ENCODE data around the gene SHQ1. TPM values are rescaled to one million over a fixed set of nuclear protein-coding genes. Genes with fewer than 3 reads are reported as not detected.

Gene SHQ1
- total and polyA plus RNA-seq, 5 donors from 2014 or later, result 14.5 to 26.3 (median 18.0) TPM

DNA sequence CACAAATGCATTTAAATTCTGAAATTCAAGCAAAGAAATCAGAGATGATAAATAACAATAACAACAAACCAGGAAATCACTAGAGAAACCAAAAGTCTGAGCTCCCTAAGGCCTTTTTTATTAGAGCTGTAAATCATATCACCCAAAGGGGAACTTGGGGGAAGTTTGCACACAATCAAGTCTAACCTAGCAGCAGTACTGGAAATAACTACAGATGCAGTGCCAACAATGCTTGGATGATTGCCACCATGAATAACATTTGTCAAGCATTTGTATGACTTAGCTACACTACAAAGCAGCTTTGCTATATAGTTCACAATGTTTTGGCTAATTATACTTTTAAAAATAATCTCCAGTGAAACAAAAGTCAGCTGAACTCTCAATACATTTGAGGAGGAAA, 27.8 kb downstream of the SHQ1 start:
- no peaks in the 10 kb centered on the region for H3K9me3 ChIP-seq (ENCODE audit: control insufficient read depth in 2 of 2, low read length in 2 of 2)
- H3K27ac Mint-ChIP-seq, result peak overlapping the region in 1 of 3 donors; percentile 40
- H3K4me3 Mint-ChIP-seq, result no peak overlapping the region
- DNase-seq (no peak), ATAC-seq (ENCODE audit: low read depth in 2 of 2) (no peak)
- H3K4me1 ChIP-seq (ENCODE audit: control insufficient read depth, insufficient read depth, low read length, poor library complexity, severe bottlenecking), result peaks cover 15% of the 10 kb centered on the region
- no peaks in the 10 kb centered on the region for H3K9me3 Mint-ChIP-seq
- H3K4me1 Mint-ChIP-seq, result peaks cover 0 to 18% (median 9%) of the 10 kb centered on the region in 4 donors
- no peaks in the 10 kb centered on the region for H3K27me3 ChIP-seq (ENCODE audit: control insufficient read depth, insufficient read depth, low read length)
- H3K36me3 ChIP-seq (ENCODE audit: control insufficient read depth, insufficient read depth, low read length), result peaks cover 22% of the 10 kb centered on the region
- H3K27ac ChIP-seq (ENCODE audit: insufficient read depth, low read length, poor library complexity, severe bottlenecking), result no peak overlapping the region
- H3K4me3 ChIP-seq (ENCODE audit: low read depth, low read length), result no peak overlapping the region
- peaks cover 16% of the 10 kb centered on the region for H3K36me3 Mint-ChIP-seq
- H3K27me3 Mint-ChIP-seq, result no peaks in the 10 kb centered on the region

DNA sequence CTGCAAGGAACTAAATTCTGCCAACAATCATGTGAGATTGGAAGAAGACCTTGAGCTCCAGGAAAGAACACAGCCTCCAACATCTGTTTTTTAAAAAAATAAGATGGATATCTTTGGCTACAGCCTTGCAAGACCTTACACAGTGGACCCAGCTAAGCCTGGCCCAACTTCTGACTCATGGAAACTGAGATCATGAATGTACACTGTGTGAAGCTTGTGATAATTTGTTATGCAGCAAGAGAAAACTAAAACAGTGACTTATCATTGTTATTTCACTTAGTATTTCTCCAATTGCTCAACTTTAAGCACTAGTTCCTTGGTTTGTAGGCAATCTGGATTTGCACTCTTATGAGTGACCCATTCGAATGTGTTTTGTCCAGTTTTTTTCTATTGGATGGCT, 29.3 kb downstream of the SHQ1 start:
- Histone ChIP-seq H3K9me3 (ENCODE audit: control insufficient read depth in 2 of 2, low read length in 2 of 2) (no peaks in the 10 kb centered on the region), H3K27me3 (ENCODE audit: control insufficient read depth, insufficient read depth, low read length) (no peaks in the 10 kb centered on the region), H3K36me3 (ENCODE audit: control insufficient read depth, insufficient read depth, low read length) (peaks cover 13% of the 10 kb centered on the region), H3K27ac (ENCODE audit: insufficient read depth, low read length, poor library complexity, severe bottlenecking) (no peak overlapping the region), H3K4me3 (ENCODE audit: low read depth, low read length) (no peak overlapping the region), H3K4me1 (ENCODE audit: control insufficient read depth, insufficient read depth, low read length, poor library complexity, severe bottlenecking) (peaks cover 15% of the 10 kb centered on the region)
- H3K27ac Mint-ChIP-seq, result no peak overlapping the region
- H3K36me3 Mint-ChIP-seq, result peaks cover 21% of the 10 kb centered on the region
- no peaks in the 10 kb centered on the region for H3K9me3 Mint-ChIP-seq
- DNase-seq (no peak), ATAC-seq (ENCODE audit: low read depth in 2 of 2) (no peak)
- H3K4me3 Mint-ChIP-seq, result no peak overlapping the region
- peaks cover 5 to 27% (median 12%) of the 10 kb centered on the region in 4 donors for H3K4me1 Mint-ChIP-seq
- no peaks in the 10 kb centered on the region for H3K27me3 Mint-ChIP-seq

DNA sequence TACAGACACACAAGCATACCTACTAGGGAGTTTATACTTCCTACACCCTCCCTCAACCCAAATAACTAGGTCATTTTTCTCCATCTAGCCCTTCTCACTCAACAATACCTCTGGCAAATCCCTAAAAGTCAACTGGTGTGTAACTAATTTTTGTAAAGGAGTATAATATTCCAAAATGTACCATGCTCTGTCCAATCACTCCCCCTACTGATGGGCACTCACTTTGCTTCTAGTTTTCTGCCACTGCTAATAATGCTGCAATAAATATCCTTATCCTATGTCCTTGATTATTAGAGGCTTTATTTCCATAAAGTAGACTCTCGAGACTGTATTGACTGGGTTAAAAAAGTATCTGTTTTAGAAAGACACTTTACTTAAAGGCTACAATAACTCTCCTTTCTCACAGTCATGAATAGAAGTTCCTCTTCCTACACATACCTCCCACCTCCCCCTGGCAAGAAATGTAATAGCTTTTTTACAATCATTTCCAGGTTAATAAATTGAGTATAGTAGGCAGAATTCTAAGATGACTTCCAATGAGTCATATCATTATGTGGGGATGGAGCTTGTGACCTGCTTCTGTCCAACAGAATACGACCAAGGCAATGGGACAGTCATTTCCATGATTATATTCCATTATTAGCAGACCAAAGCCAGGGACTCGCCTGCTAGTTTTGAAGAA, 30.0 kb downstream of the SHQ1 start:
- H3K4me3 ChIP-seq (ENCODE audit: low read depth, low read length), result no peak overlapping the region
- H3K36me3 Mint-ChIP-seq, result peaks cover 18% of the 10 kb centered on the region
- ATAC-seq (ENCODE audit: low read depth in 2 of 2), result no peak
- peaks cover 9% of the 10 kb centered on the region for H3K36me3 ChIP-seq (ENCODE audit: control insufficient read depth, insufficient read depth, low read length)
- DNase-seq, result peak in 2 of 3 donors; percentile 11 to 29
- peaks cover 5 to 27% (median 12%) of the 10 kb centered on the region in 4 donors for H3K4me1 Mint-ChIP-seq
- no peaks in the 10 kb centered on the region for H3K27me3 ChIP-seq (ENCODE audit: control insufficient read depth, insufficient read depth, low read length)
- H3K27ac Mint-ChIP-seq, result no peak overlapping the region
- no peak overlapping the region for H3K27ac ChIP-seq (ENCODE audit: insufficient read depth, low read length, poor library complexity, severe bottlenecking)
- H3K9me3 Mint-ChIP-seq, result no peaks in the 10 kb centered on the region
- peaks cover 15% of the 10 kb centered on the region for H3K4me1 ChIP-seq (ENCODE audit: control insufficient read depth, insufficient read depth, low read length, poor library complexity, severe bottlenecking)
- H3K9me3 ChIP-seq (ENCODE audit: control insufficient read depth in 2 of 2, low read length in 2 of 2), result no peaks in the 10 kb centered on the region
- no peak overlapping the region for H3K4me3 Mint-ChIP-seq
- H3K27me3 Mint-ChIP-seq, result no peaks in the 10 kb centered on the region

- no peaks in the 10 kb centered on the region for H3K27me3 Mint-ChIP-seq
- peaks cover 11% of the 10 kb centered on the region for H3K36me3 ChIP-seq (ENCODE audit: control insufficient read depth, insufficient read depth, low read length)
- H3K4me1 Mint-ChIP-seq, result peaks cover 5 to 27% (median 12%) of the 10 kb centered on the region in 4 donors
- no peaks in the 10 kb centered on the region for H3K27me3 ChIP-seq (ENCODE audit: control insufficient read depth, insufficient read depth, low read length)
- H3K4me3 ChIP-seq (ENCODE audit: low read depth, low read length), result no peak overlapping the region
- peaks cover 26% of the 10 kb centered on the region for H3K36me3 Mint-ChIP-seq
- H3K9me3 Mint-ChIP-seq, result no peaks in the 10 kb centered on the region
- ATAC-seq (ENCODE audit: low read depth in 2 of 2) (no peak), DNase-seq (no peak)
- H3K27ac Mint-ChIP-seq, result peak overlapping the region in 1 of 3 donors; percentile 42
- peaks cover 9% of the 10 kb centered on the region for H3K4me1 ChIP-seq (ENCODE audit: control insufficient read depth, insufficient read depth, low read length, poor library complexity, severe bottlenecking)
- no peak overlapping the region for H3K27ac ChIP-seq (ENCODE audit: insufficient read depth, low read length, poor library complexity, severe bottlenecking)
- H3K9me3 ChIP-seq (ENCODE audit: control insufficient read depth in 2 of 2, low read length in 2 of 2), result no peaks in the 10 kb centered on the region
- no peak overlapping the region for H3K4me3 Mint-ChIP-seq
Measured at GRCh38 chr3:72816862-72817355, 31.3 kb downstream of the SHQ1 start.

- Histone ChIP-seq H3K27me3 (ENCODE audit: control insufficient read depth, insufficient read depth, low read length) (no peaks in the 10 kb centered on the region), H3K36me3 (ENCODE audit: control insufficient read depth, insufficient read depth, low read length) (peaks cover 12% of the 10 kb centered on the region), H3K27ac (ENCODE audit: insufficient read depth, low read length, poor library complexity, severe bottlenecking) (no peak overlapping the region), H3K4me1 (ENCODE audit: control insufficient read depth, insufficient read depth, low read length, poor library complexity, severe bottlenecking) (no peaks in the 10 kb centered on the region), H3K4me3 (ENCODE audit: low read depth, low read length) (no peak overlapping the region), H3K9me3 (ENCODE audit: control insufficient read depth in 2 of 2, low read length in 2 of 2) (no peaks in the 10 kb centered on the region)
- Mint-ChIP-seq H3K27ac (no peak overlapping the region), H3K4me3 (no peak overlapping the region), H3K4me1 (peaks cover 5 to 25% (median 13%) of the 10 kb centered on the region in 4 donors), H3K36me3 (peaks cover 30% of the 10 kb centered on the region), H3K27me3 (no peaks in the 10 kb centered on the region), H3K9me3 (no peaks in the 10 kb centered on the region)
- ATAC-seq (ENCODE audit: low read depth in 2 of 2) (no peak), DNase-seq (no peak)
Measured at GRCh38 chr3:72814308-72814707, 33.9 kb downstream of the SHQ1 start.

DNA sequence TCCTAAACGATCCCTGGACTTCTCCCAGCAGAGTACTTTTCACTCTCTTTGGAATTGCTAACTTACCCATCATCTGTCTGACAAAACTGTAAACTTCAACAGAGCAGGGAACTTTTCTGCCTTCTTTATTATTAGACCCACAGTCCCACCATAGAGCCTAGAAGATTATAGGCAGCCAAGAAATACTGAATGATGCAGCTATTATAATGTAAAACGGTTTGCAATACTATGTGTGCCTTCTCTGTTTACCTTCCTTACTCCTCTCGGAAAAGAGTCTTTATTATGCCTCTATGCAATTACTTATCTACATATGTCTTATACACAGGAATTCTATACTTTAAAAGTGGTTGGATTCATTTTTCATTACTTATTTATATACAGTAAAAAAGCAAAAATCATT, 36.0 kb downstream of the SHQ1 start:
- Mint-ChIP-seq H3K9me3 (no peaks in the 10 kb centered on the region), H3K36me3 (peaks cover 42% of the 10 kb centered on the region), H3K4me1 (peaks cover 5 to 17% (median 10%) of the 10 kb centered on the region in 4 donors), H3K27me3 (no peaks in the 10 kb centered on the region), H3K27ac (peak overlapping the region in 1 of 3 donors; percentile 60), H3K4me3 (no peak overlapping the region)
- ATAC-seq (ENCODE audit: low read depth in 2 of 2) (no peak), DNase-seq (no peak)
- Histone ChIP-seq H3K9me3 (ENCODE audit: control insufficient read depth in 2 of 2, low read length in 2 of 2) (no peaks in the 10 kb centered on the region), H3K36me3 (ENCODE audit: control insufficient read depth, insufficient read depth, low read length) (peaks cover 12% of the 10 kb centered on the region), H3K27me3 (ENCODE audit: control insufficient read depth, insufficient read depth, low read length) (no peaks in the 10 kb centered on the region), H3K4me1 (ENCODE audit: control insufficient read depth, insufficient read depth, low read length, poor library complexity, severe bottlenecking) (no peaks in the 10 kb centered on the region), H3K27ac (ENCODE audit: insufficient read depth, low read length, poor library complexity, severe bottlenecking) (no peak overlapping the region), H3K4me3 (ENCODE audit: low read depth, low read length) (no peak overlapping the region)

DNA sequence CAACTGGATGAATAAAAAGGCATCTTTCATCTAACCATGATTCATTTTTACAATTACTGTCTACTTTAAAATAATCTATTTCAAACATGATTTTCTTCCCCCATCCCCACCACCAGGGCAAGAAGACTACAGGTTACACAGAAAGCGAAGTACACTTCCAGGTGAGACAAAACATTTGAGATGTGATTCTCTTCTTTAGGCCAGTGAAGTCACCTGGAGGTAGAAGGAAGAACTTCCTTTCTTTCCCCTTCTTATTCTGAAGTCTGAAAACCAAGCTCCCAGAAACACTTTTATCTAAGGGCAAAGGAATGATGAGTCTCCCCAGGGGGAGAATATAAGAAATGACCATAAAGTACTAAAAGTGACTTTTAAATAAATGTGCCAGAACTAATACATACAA, 36.7 kb downstream of the SHQ1 start:
- Histone ChIP-seq H3K4me3 (ENCODE audit: low read depth, low read length) (no peak overlapping the region), H3K27me3 (ENCODE audit: control insufficient read depth, insufficient read depth, low read length) (no peaks in the 10 kb centered on the region), H3K4me1 (ENCODE audit: control insufficient read depth, insufficient read depth, low read length, poor library complexity, severe bottlenecking) (no peaks in the 10 kb centered on the region), H3K9me3 (ENCODE audit: control insufficient read depth in 2 of 2, low read length in 2 of 2) (no peaks in the 10 kb centered on the region), H3K27ac (ENCODE audit: insufficient read depth, low read length, poor library complexity, severe bottlenecking) (no peak overlapping the region), H3K36me3 (ENCODE audit: control insufficient read depth, insufficient read depth, low read length) (peaks cover 10% of the 10 kb centered on the region)
- H3K4me3 Mint-ChIP-seq, result no peak overlapping the region
- ATAC-seq (ENCODE audit: low read depth in 2 of 2), result no peak
- H3K9me3 Mint-ChIP-seq, result no peaks in the 10 kb centered on the region
- peak overlapping the region in 2 of 3 donors; percentile 0 to 7 for H3K27ac Mint-ChIP-seq
- H3K4me1 Mint-ChIP-seq, result peaks cover 0 to 13% (median 8%) of the 10 kb centered on the region in 4 donors
- no peaks in the 10 kb centered on the region for H3K27me3 Mint-ChIP-seq
- DNase-seq, result no peak
- H3K36me3 Mint-ChIP-seq, result peaks cover 39% of the 10 kb centered on the region

Data from CD4-positive, CD25-positive, alpha-beta regulatory T cell (primary cell).